ENCODE measurements around the gene RBMY1E.
"Not testable (repeated sequence)": the region's sequence is repeated elsewhere in the genome, so short reads cannot be mapped to it uniquely, and the experiment has no call there.

Gene RBMY1E

GRCh38 chrY:21917932-21918331 lies at the start of gene RBMY1E:
Gene RBMY1E, minus strand, starts transcription at chrY:21918032. Its CDS starts 1,978 bp downstream, at chrY:21916054.
- not testable (repeated sequence) for DNase-seq

GRCh38 chrY:21894426-21894825 lies 23.4 kb downstream of the RBMY1E start, which contains the start of gene RBMY1D:
Gene RBMY1D, minus strand, starts transcription at chrY:21894526. Its CDS starts 2,013 bp downstream, at chrY:21892513.
- not testable (repeated sequence) for DNase-seq

- not testable (repeated sequence) for DNase-seq
Measured at GRCh38 chrY:21869407-21870076, 48.3 kb downstream of the RBMY1E start.
